GM21423 (cell line): ENCODE measurements around the gene ZNF282.
"Not testable (repeated sequence)": the region's sequence is repeated elsewhere in the genome, so short reads cannot be mapped to it uniquely, and the experiment has no call there.

Experiments used
- ATAC-seq: cut with Tn5 transposase; IDR thresholded peaks from one replicate; pipeline ENCODE4 v1.9.1; 2021; ENCODE audit warnings: mild to moderate bottlenecking, moderate library complexity; ENCODE audit not compliant: unreplicated experiment

Gene ZNF282

DNA sequence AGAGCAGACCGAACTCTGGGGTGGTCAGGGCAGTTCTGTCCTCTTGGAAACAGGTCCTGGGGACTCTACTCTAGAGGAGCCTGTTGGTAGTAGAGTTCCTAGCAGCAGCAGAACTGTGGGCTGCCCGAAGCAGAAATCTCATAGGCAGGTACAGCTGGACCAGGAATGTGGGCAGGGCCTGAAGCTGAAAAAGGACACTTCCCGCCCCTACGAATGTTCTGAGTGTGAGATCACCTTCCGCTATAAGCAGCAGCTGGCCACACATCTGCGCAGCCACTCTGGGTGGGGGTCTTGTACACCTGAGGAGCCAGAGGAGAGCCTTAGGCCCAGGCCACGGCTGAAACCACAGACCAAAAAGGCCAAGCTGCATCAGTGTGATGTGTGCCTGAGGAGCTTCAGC lies 58.3 kb downstream of the ZNF282 start:
- ATAC-seq: no peak

DNA sequence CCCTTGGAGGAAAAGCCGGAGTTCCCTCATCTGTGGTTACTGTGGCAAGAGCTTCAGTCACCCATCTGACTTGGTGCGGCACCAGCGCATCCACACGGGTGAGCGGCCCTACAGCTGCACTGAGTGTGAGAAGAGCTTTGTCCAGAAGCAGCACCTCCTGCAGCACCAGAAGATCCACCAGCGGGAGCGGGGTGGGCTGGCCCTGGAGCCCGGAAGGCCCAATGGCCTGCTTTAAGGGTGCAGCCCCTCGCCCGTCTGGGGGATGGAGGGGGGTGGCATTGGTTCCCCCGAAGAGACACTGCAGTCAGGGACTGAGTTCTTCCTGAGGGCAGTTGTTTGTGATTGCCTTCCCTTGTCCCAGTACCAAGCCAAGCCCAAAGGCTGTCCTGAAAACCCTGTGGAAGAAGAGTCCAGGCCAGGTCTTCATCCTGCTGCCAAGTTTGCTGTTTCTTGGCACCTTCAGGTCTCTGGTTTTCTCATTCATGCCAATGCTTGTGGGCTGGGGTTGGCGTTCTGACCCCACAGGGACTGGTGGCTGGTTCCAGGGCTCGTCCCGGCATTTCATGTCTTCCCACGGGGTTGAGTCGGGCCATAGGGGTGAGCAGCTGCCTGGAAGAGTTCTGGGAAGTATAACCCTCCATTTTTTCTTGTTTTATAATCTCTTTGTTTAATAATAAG lies 59.0 kb downstream of the ZNF282 start:
- no peak for ATAC-seq

DNA sequence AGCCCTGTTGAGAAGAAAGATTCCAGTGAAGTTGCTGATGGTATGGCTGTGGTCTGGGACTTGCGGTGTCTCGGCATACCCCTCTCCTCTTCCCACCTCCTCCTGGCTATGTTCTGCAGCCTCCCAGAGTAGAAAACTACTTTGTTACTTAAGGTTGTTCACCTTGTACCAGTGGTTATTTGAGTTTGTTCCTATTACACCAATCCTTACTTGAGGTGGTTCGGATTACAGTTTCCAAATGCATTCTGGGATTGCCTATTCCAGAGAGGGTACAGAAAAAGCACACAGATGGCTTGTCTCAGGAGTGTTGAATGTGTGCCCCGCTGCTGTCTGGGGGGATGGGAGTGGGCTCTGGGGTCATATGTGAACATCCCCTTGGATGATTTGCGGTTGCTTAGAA lies 59.8 kb downstream of the ZNF282 start:
- no peak for ATAC-seq

DNA sequence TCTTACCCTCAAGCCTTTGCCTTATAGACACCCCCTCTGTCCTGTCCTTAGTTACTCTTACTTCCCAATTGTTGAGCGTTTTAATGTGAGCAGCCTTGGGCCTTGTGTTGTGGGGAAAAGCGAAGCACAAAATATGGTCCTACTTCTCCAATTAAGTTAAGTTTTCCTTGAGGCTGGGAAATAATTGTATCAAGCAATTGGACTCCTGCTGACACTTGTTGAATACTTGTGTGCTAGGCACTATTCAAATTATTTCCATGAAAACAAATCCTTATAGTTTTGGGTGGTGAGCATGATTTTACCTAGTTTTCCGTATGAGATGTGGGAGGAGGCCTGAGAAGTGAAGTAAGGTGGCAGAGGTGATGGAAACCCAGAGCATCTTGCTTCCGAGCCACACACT lies 61.2 kb downstream of the ZNF282 start:
- ATAC-seq: no peak

DNA sequence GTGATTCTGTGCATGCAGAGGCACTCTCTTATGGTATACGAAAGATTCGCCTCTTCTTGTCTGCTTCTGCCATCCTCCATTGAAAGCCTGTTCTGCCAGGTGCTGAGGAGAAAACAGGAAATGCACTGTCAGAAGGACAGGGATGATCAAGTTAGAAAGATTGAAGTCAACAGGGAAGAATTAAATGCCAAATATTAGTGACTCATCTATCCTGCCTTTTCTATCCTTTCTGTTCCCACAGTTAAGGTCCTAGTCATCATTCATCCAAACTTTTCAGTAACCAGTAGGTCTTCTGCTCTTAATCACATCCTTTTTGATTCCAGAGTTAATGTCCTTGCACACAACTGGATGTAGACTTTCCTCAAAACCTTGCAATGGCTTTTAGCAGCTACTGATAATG lies 61.8 kb downstream of the ZNF282 start:
- ATAC-seq: no peak

DNA sequence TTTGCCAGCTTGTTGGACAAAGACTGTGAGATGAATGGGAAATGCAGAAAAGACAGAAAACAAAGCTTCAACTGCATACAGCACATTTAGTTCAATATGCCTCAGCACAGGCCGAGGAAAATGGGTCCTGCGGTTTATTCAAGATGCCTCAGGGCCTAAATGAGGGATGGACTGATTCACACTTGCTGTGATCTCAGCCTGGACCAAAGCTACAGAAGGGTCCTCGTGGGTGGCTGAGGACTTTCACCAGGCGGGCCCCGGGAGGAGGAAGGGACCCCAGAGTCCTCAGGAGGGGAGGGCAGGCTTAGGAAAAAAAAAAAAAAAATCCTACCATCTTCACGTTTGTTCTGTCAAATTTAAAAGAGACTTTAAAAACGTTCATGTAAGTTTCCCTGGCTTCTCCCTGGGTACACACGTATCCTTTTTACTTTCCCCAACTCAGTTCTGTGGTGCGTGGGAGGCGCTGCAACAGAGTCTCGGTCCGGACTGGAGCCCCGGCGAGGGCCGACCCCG lies 66.0 kb downstream of the ZNF282 start:
- ATAC-seq: no peak

DNA sequence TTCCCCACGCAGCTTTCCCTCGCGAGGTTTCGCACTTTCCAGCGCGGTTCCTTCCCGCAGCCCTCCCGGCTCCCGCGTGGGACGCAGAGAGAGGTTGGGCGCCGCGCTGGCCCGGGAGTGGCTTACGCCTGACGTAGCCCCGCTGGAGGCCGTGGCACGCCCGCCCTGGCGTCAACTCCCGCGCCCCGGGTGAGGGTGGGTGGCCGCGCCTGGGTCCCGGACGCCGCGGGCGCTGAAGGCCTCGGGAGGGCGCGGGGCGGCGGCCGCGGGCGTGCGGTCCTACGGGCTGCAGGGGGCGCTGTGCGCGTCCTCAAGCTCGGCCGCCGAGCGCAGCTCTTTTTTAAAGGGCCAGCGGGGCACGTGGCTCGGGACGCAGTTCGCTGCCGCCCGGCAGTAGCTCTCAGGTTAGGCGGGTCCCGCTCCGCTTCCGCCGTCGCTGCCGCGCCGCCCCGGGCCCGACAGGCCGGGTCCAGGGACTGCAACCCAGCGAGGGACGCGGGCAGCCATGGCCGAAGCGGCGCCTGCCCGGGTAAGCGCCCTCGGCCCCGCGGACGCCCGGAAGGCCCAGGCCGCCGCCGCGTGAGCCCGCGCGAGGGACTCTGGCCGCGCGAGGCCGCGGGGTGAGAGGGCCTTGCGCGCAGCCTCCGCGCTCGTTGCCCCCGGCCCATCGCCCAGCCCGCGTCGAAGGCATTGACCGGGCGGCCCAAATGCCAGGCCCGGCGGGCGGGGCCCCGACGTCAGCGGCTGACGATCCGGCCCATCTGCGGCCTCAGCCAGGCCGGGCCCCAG lies 66.7 kb downstream of the ZNF282 start, which contains the start of gene ZNF783:
Gene ZNF783, plus strand, starts transcription at position 368 of the 789 bp plus-strand sequence. Its CDS starts 138 bp downstream, at position 506.
- peak; percentile 86 for ATAC-seq

DNA sequence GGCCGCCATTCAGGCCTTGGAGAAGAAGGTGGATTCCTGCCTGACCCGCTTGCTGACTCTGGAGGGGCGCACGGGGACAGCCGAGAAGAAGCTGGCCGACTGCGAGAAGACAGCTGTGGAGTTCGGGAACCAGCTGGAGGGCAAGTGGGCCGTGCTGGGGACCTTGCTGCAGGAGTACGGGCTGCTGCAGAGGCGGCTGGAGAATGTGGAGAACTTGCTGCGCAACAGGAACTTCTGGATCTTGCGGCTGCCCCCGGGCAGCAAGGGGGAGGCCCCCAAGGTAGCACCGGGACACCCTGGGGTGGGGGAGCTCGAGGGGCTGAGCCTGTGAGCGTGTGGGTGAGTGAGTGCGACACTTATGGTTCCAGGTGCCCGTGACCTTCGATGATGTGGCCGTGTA lies 71.1 kb downstream of the ZNF282 start:
- no peak for ATAC-seq

DNA sequence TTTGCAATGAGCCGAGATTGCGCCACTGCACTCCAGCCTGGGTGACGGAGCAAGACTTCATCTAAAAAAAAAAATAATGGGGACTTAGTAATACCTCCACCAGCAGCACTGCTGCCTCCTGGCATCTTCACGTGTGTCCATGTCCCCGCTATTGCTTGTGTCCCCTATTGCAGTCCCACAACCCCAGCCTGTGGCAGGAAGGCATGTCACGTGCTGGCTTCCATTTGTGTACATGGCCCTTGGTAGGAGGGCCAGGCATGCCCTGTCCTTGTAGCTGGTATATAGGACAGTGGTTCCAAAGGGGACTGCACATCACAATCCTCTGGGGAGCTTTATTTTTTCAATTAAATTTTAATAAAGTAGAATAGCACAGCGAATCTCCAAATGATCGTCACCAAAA lies 72.4 kb downstream of the ZNF282 start:
- no peak for ATAC-seq

DNA sequence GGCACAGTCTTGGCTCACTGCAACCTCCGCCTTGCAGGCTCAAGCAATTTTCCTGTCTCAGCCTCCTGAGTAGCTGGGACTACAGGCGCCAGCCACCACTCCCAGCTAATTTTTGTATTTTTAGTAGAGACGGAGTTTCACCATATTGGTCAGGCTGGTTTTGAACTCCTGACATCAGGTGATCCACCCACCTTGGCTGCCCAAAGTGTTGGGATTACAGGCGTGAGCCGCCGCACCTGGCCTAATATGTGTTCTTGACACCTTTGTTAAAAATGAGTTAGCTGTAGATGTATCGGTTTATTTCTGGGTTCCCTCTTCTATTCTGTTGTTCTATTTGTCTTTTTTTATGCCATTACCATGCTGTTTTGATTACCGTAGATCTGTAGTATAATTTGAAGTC lies 79.1 kb downstream of the ZNF282 start:
- not testable (repeated sequence) for ATAC-seq
